Measurements from ENCODE around the gene EPN1.
A peak's percentile ranks its signal among the peaks of the same experiment; 100 is the strongest.

EPN1 gene

GRCh38 chr19:55661826-55662225 lies 13.2 kb upstream of the EPN1 start:
- DNase-seq = no peak

- no peak for DNase-seq
These were observed 11.0 kb upstream of the EPN1 start for GRCh38 chr19:55663846-55664536.

- no peak for DNase-seq
These were observed 8.6 kb upstream of the EPN1 start for GRCh38 chr19:55666343-55667005.

GRCh38 chr19:55667006-55667381 lies 8.0 kb upstream of the EPN1 start:
- no peak for DNase-seq

GRCh38 chr19:55667511-55667910 lies 7.5 kb upstream of the EPN1 start:
- DNase-seq = no peak

GRCh38 chr19:55667958-55668357 lies 7.1 kb upstream of the EPN1 start:
- no peak for DNase-seq

- no peak for DNase-seq
These were observed 6.2 kb upstream of the EPN1 start for GRCh38 chr19:55668603-55669348.

- DNase-seq = no peak
These were observed 5.4 kb upstream of the EPN1 start for GRCh38 chr19:55669418-55670279.

- no peak for DNase-seq
These were observed 4.6 kb upstream of the EPN1 start for GRCh38 chr19:55670280-55671053.

- DNase-seq = no peak
These were observed 4.0 kb upstream of the EPN1 start for GRCh38 chr19:55671054-55671378.

GRCh38 chr19:55672418-55672817 lies 2.6 kb upstream of the EPN1 start:
- no peak for DNase-seq

- no peak for DNase-seq
These were observed 1.6 kb upstream of the EPN1 start for GRCh38 chr19:55673465-55673864.

GRCh38 chr19:55673889-55674288 lies 1.1 kb upstream of the EPN1 start:
- no peak for DNase-seq

- DNase-seq = no peak
These were observed 576 bp upstream of the EPN1 start for GRCh38 chr19:55674459-55674840.

- no peak for DNase-seq
These were observed 782 bp downstream of the EPN1 start for GRCh38 chr19:55675661-55676354.

- DNase-seq = peak; percentile 18
These were observed 1.4 kb downstream of the EPN1 start for GRCh38 chr19:55676383-55676782.

GRCh38 chr19:55676889-55677505 lies 2.0 kb downstream of the EPN1 start:
- no peak for DNase-seq

- DNase-seq = no peak
These were observed 2.6 kb downstream of the EPN1 start for GRCh38 chr19:55677572-55678028.

- DNase-seq = no peak
These were observed 3.2 kb downstream of the EPN1 start for GRCh38 chr19:55678121-55678671.

- peak; percentile 74 for DNase-seq
These were observed 4.6 kb downstream of the EPN1 start for GRCh38 chr19:55679343-55680257.
